Astrocyte (in vitro differentiated cells and primary cell): Measurements from ENCODE around the gene CHN2. TPM values are rescaled to one million over a fixed set of nuclear protein-coding genes. Genes with fewer than 3 reads are reported as not detected.

Experiments
- DNase-seq: peaks from one replicate; pipeline ENCODE4 v3.0.0-alpha.2; 2010; ENCODE audit warnings: low read depth
- FAIRE-seq: peaks from 2 replicates; lab custom pipeline; 2011; peaks lifted over from hg19 to GRCh38; lab: Jason Lieb, UNC
- H2AFZ ChIP-seq: 2 replicates; pipeline ENCODE4 v1.6.0; 2012; ENCODE audit warnings: low read depth, low read length, inconsistent platforms
- H3K27ac ChIP-seq: 2 replicates; pipeline ENCODE4 v1.5.1; 2011; ENCODE audit warnings: low read depth, low read length, inconsistent platforms
- H3K27me3 ChIP-seq: 2 replicates; pipeline ENCODE4 v1.6.0; 2011; ENCODE audit warnings: low read length, inconsistent platforms; ENCODE audit not compliant: insufficient read depth
- H3K36me3 ChIP-seq: 2 replicates; pipeline ENCODE4 v1.5.1; 2011; ENCODE audit warnings: low read length, inconsistent platforms; ENCODE audit not compliant: insufficient read depth
- H3K4me1 ChIP-seq: 2 replicates; pipeline ENCODE4 v1.5.1; 2011; ENCODE audit warnings: low read length, inconsistent platforms; ENCODE audit not compliant: insufficient read depth
- H3K4me2 ChIP-seq: 2 replicates; pipeline ENCODE4 v1.6.0; 2012; ENCODE audit warnings: low read length, inconsistent platforms
- H3K4me3 ChIP-seq: 2 replicates; pipeline ENCODE4 v1.5.1; 2011; ENCODE audit warnings: low read depth, mild to moderate bottlenecking, low read length, inconsistent platforms; ENCODE audit not compliant: insufficient read depth
- H3K79me2 ChIP-seq: 2 replicates; pipeline ENCODE4 v1.6.0; 2012; ENCODE audit warnings: mild to moderate bottlenecking, low read length, inconsistent platforms; ENCODE audit not compliant: insufficient read depth
- H3K9ac ChIP-seq: 2 replicates; pipeline ENCODE4 v1.6.0; 2012; ENCODE audit warnings: mild to moderate bottlenecking, low read length, inconsistent platforms
- H3K9me3 ChIP-seq: 2 replicates; pipeline ENCODE4 v1.5.1; 2012; ENCODE audit warnings: low read depth, mild to moderate bottlenecking, low read length, inconsistent platforms; ENCODE audit not compliant: insufficient read depth
- H4K20me1 ChIP-seq: 2 replicates; pipeline ENCODE4 v1.6.0; 2012; ENCODE audit warnings: low read length, inconsistent platforms; ENCODE audit not compliant: insufficient read depth
- H3K27ac Mint-ChIP-seq: one replicate; pipeline ENCODE4 v1.8.0; 2021; ENCODE audit warnings: mild to moderate bottlenecking, mixed read lengths; ENCODE audit not compliant: unreplicated experiment
- H3K27me3 Mint-ChIP-seq: one replicate; pipeline ENCODE4 v1.8.0; 2021; ENCODE audit warnings: low read depth, mixed read lengths; ENCODE audit not compliant: unreplicated experiment
- H3K36me3 Mint-ChIP-seq: one replicate; pipeline ENCODE4 v1.8.0; 2021; ENCODE audit warnings: low read depth, mixed read lengths; ENCODE audit not compliant: unreplicated experiment
- H3K4me1 Mint-ChIP-seq: one replicate; pipeline ENCODE4 v1.8.0; 2021; ENCODE audit warnings: low read depth, mixed read lengths; ENCODE audit not compliant: unreplicated experiment
- H3K4me3 Mint-ChIP-seq: one replicate; pipeline ENCODE4 v1.8.0; 2021; ENCODE audit warnings: mild to moderate bottlenecking, moderate library complexity, mixed read lengths; ENCODE audit not compliant: unreplicated experiment
- H3K9me3 Mint-ChIP-seq: one replicate; pipeline ENCODE4 v1.8.0; 2021; ENCODE audit warnings: mild to moderate bottlenecking, mixed read lengths; ENCODE audit not compliant: unreplicated experiment
- EZH2 ChIP-seq: IDR thresholded peaks from 2 replicates; pipeline ENCODE4 v1.6.1; 2012; ENCODE audit warnings: mild to moderate bottlenecking, low read length, inconsistent platforms; ENCODE audit not compliant: insufficient read depth
- total RNA-seq: library from RNA; stranded (reverse); gene quantifications from 2 replicates; pipeline ENCODE4 v1.2.1, GENCODE V29; 2021
- TF ChIP-seq, protein P1 (sequence below): IDR thresholded peaks from 2 replicates; pipeline ENCODE4 v1.5.1; 2011; ENCODE audit warnings: low read depth, mild to moderate bottlenecking, inconsistent platforms, low read length, moderate library complexity; ENCODE audit not compliant: insufficient read depth

The CHN2 gene
- total RNA-seq, 1 donor from 2014 or later = 2.5 TPM

GRCh38 chr7:29505931-29506330 is 311.4 kb downstream of the CHN2 start:
- H2AFZ ChIP-seq = no peak overlapping the region
- no peaks in the 10 kb centered on the region for H4K20me1 ChIP-seq
- H3K4me2 ChIP-seq = no peak overlapping the region
- H3K4me1 ChIP-seq = peaks cover 6% of the 10 kb centered on the region
- no peak overlapping the region for H3K9ac ChIP-seq
- Mint-ChIP-seq H3K27me3 (no peaks in the 10 kb centered on the region), H3K4me1 (peaks cover 4% of the 10 kb centered on the region), H3K4me3 (no peak overlapping the region), H3K9me3 (peaks cover 9% of the 10 kb centered on the region), H3K36me3 (peaks cover 14% of the 10 kb centered on the region), H3K27ac (no peak overlapping the region)
- no peak overlapping the region for H3K4me3 ChIP-seq
- H3K27ac ChIP-seq = peak overlapping the region; percentile 27
- DNase-seq (no peak), FAIRE-seq (no peak)
- no peaks in the 10 kb centered on the region for H3K36me3 ChIP-seq
- H3K9me3 ChIP-seq = no peaks in the 10 kb centered on the region
- H3K79me2 ChIP-seq = no peaks in the 10 kb centered on the region
- no peaks in the 10 kb centered on the region for H3K27me3 ChIP-seq
- TF ChIP-seq, protein P1, sequence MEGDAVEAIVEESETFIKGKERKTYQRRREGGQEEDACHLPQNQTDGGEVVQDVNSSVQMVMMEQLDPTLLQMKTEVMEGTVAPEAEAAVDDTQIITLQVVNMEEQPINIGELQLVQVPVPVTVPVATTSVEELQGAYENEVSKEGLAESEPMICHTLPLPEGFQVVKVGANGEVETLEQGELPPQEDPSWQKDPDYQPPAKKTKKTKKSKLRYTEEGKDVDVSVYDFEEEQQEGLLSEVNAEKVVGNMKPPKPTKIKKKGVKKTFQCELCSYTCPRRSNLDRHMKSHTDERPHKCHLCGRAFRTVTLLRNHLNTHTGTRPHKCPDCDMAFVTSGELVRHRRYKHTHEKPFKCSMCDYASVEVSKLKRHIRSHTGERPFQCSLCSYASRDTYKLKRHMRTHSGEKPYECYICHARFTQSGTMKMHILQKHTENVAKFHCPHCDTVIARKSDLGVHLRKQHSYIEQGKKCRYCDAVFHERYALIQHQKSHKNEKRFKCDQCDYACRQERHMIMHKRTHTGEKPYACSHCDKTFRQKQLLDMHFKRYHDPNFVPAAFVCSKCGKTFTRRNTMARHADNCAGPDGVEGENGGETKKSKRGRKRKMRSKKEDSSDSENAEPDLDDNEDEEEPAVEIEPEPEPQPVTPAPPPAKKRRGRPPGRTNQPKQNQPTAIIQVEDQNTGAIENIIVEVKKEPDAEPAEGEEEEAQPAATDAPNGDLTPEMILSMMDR = no peak
- TF ChIP-seq EZH2 = no peak

DNA sequence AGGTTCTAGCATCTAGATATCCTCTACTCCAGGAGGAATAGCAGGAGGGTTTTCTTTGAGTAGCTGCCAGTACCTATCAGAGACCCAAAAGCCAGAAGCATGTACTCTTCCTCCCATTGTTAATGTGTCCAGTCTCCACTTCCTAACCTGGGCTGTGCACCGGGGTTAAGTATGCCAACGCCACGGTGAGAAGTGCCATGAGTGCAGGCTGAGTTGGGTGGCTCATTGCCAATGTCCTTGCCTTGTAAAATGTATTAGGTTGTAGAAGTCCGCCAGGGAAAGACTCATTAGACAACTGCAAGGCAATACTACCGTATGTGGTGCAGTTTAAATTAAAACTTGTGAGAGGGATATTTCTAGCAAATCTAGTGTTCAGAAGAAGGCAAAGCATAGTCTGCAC is 314.0 kb downstream of the CHN2 start:
- no peak overlapping the region for H3K4me3 ChIP-seq
- H3K4me2 ChIP-seq = no peak overlapping the region
- H3K9ac ChIP-seq = no peak overlapping the region
- no peaks in the 10 kb centered on the region for H3K27me3 Mint-ChIP-seq
- no peaks in the 10 kb centered on the region for H3K9me3 ChIP-seq
- no peak overlapping the region for H3K27ac Mint-ChIP-seq
- no peaks in the 10 kb centered on the region for H3K36me3 ChIP-seq
- peaks cover 6% of the 10 kb centered on the region for H3K4me1 ChIP-seq
- H3K79me2 ChIP-seq = no peaks in the 10 kb centered on the region
- H3K4me3 Mint-ChIP-seq = no peak overlapping the region
- peaks cover 10% of the 10 kb centered on the region for H3K9me3 Mint-ChIP-seq
- no peak for FAIRE-seq
- peaks cover 14% of the 10 kb centered on the region for H3K36me3 Mint-ChIP-seq
- no peaks in the 10 kb centered on the region for H4K20me1 ChIP-seq
- H3K27ac ChIP-seq = no peak overlapping the region
- no peaks in the 10 kb centered on the region for H3K27me3 ChIP-seq
- peaks cover 4% of the 10 kb centered on the region for H3K4me1 Mint-ChIP-seq
- no peak for DNase-seq
- no peak overlapping the region for H2AFZ ChIP-seq
- TF ChIP-seq EZH2 = no peak
- TF ChIP-seq, protein P1 = no peak

GRCh38 chr7:29510028-29510427 is 315.5 kb downstream of the CHN2 start:
- TF ChIP-seq, protein P1 = no peak
- TF ChIP-seq EZH2 = no peak
- DNase-seq (no peak), FAIRE-seq (no peak)
- no peaks in the 10 kb centered on the region for H3K9me3 ChIP-seq
- peaks cover 6% of the 10 kb centered on the region for H3K4me1 ChIP-seq
- no peaks in the 10 kb centered on the region for H3K36me3 ChIP-seq
- no peak overlapping the region for H3K9ac ChIP-seq
- Mint-ChIP-seq H3K9me3 (peaks cover 10% of the 10 kb centered on the region), H3K27me3 (no peaks in the 10 kb centered on the region), H3K36me3 (peaks cover 14% of the 10 kb centered on the region), H3K4me3 (no peak overlapping the region), H3K27ac (no peak overlapping the region), H3K4me1 (peaks cover 4% of the 10 kb centered on the region)
- no peak overlapping the region for H3K27ac ChIP-seq
- no peak overlapping the region for H2AFZ ChIP-seq
- H3K27me3 ChIP-seq = no peaks in the 10 kb centered on the region
- no peak overlapping the region for H3K4me3 ChIP-seq
- no peak overlapping the region for H3K4me2 ChIP-seq
- H4K20me1 ChIP-seq = no peaks in the 10 kb centered on the region
- no peaks in the 10 kb centered on the region for H3K79me2 ChIP-seq
